OCI-LY7 (cell line): ENCODE data around the gene SERGEF. TPM values are rescaled to one million over a fixed set of nuclear protein-coding genes. Genes with fewer than 3 reads are reported as not detected.

Source experiments
- BruUV-seq: library from RNA; stranded (reverse); fragments of 400-500 nt; replicated peaks from 2 replicates; lab custom pipeline; 2021; lab: Mats Ljungman, UMichigan
- CTCF ChIA-PET: fragments of 300-600 bp; sonication (Branson Sonifier 250); formaldehyde crosslinking; loops from one replicate; lab custom pipeline; 2022; ENCODE audit warnings: antibody characterized with exemption; ENCODE audit not compliant: unreplicated experiment; lab: Charles Lee
- POLR2A ChIA-PET: fragments of 300-600 bp; sonication (Branson Sonifier 250); formaldehyde crosslinking; loops from one replicate; lab custom pipeline; 2022; ENCODE audit warnings: antibody characterized with exemption; lab: Charles Lee
- DNase-seq: peaks from one replicate; pipeline ENCODE4 v3.0.0-alpha.2; 2015; ENCODE audit warnings: low spot score
- H2AFZ ChIP-seq: fragments of 200-600 bp; sonication (generic), shearing (Covaris generic); 2 replicates; pipeline ENCODE4 v1.6.1; 2014; ENCODE audit warnings: mild to moderate bottlenecking, antibody characterized with exemption, low read length, moderate library complexity
- H3K27ac ChIP-seq: fragments of 200-600 bp; sonication (generic); 2 replicates; pipeline ENCODE4 v1.5.1; 2014; ENCODE audit warnings: mixed run types, low read depth, mild to moderate bottlenecking, moderate library complexity, low read length, inconsistent platforms; ENCODE audit not compliant: poor library complexity, severe bottlenecking
- H3K36me3 ChIP-seq: fragments of 200-600 bp; sonication (generic); 2 replicates; pipeline ENCODE4 v1.6.1; 2014; ENCODE audit warnings: mild to moderate bottlenecking, antibody characterized with exemption, low read length, moderate library complexity, mixed read lengths; ENCODE audit not compliant: insufficient read depth
- H3K4me1 ChIP-seq: fragments of 200-600 bp; sonication (generic); 2 replicates; pipeline ENCODE4 v1.5.1; 2014; ENCODE audit warnings: mild to moderate bottlenecking, low read length; ENCODE audit not compliant: insufficient read depth, poor library complexity, severe bottlenecking
- H3K4me2 ChIP-seq: fragments of 200-600 bp; sonication (generic); 2 replicates; pipeline ENCODE4 v1.6.1; 2014; ENCODE audit warnings: mild to moderate bottlenecking, low read length
- H3K4me3 ChIP-seq: fragments of 200-600 bp; sonication (generic); 2 replicates; pipeline ENCODE4 v1.5.1; 2014; ENCODE audit warnings: mild to moderate bottlenecking, low read depth, low read length; ENCODE audit not compliant: poor library complexity, severe bottlenecking
- H3K79me2 ChIP-seq: fragments of 200-600 bp; sonication (generic); 2 replicates; pipeline ENCODE4 v1.6.1; 2016; ENCODE audit warnings: low read depth, mild to moderate bottlenecking, low read length, moderate library complexity, mixed read lengths; ENCODE audit not compliant: insufficient read depth
- H3K9me2 ChIP-seq: fragments of 200-600 bp; sonication (generic); 2 replicates; pipeline ENCODE4 v1.6.1; 2016; ENCODE audit warnings: mild to moderate bottlenecking, low read length, mixed read lengths; ENCODE audit not compliant: insufficient read depth
- H3K9me3 ChIP-seq: fragments of 200-600 bp; sonication (generic); 2 replicates; pipeline ENCODE4 v1.6.1; 2014; ENCODE audit warnings: mild to moderate bottlenecking, mixed run types, low read length, mixed read lengths
- H4K20me1 ChIP-seq: fragments of 200-600 bp; sonication (generic); 2 replicates; pipeline ENCODE4 v1.6.1; 2014; ENCODE audit warnings: mild to moderate bottlenecking, antibody characterized with exemption, low read length, moderate library complexity, mixed read lengths; ENCODE audit not compliant: insufficient read depth
- EZH2phosphoT487 ChIP-seq: fragments of 200-600 bp; sonication (generic); IDR thresholded peaks from 2 replicates; pipeline ENCODE4 v1.6.1; 2018; ENCODE audit warnings: low read depth, borderline replicate concordance, mild to moderate bottlenecking, mixed run types, antibody characterized with exemption, low read length, moderate library complexity, mixed read lengths
- intact Hi-C: fragments of 100-400 bp; cut with micrococcal nuclease; formaldehyde crosslinking; loops from one replicate; pipeline ENCODE4 v1.10.0; 2022; ENCODE audit not compliant: unreplicated experiment
- total RNA-seq, 2 experiments: library from RNA; depleted of rRNA in 1 of 2; stranded (reverse); fragments of >200 nt in 1 of 2; shearing (Covaris generic) in 1 of 2; gene quantifications; 2 replicates each; pipeline ENCODE4 v1.2.3, GENCODE V29; 2014 to 2022
- TF ChIP-seq, protein P1 (sequence below): fragments of 200-600 bp; sonication (generic); conservative IDR thresholded peaks from 2 replicates; pipeline ENCODE4 v1.5.1; 2014; ENCODE audit warnings: mild to moderate bottlenecking, antibody characterized with exemption, low read length, moderate library complexity, mixed read lengths

The SERGEF gene
- total RNA-seq, 2 experiments from 2014 or later = 35.4 to 42.2 TPM

DNA sequence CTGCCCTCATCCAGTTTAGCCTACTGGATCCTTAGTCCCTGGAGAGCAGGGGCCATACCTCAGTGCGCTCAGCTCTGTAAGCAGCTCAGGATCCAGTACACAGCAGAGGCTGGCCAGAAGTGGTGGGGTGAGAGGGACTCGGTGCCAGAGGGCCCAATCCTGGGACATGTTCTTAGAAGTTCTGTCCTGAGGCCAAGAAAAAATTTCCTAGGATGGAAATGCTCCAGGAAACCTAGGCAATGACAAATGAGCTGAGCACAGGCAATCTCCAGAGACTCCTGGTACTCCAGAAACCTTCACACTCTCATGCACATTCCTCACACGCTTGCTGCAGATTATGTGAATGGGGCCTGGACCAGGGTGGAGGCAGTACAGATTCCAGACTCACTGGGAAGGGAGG lies 89.6 kb downstream of the SERGEF start:
- POLR2A ChIA-PET = interaction anchor here (0.7 to 1.7 kb wide), 3 partner anchors 9 to 305 kb away, joined by 3 to 4 read pairs (median 3); no protein-coding TSS in a partner anchor
- no peaks in the 10 kb centered on the region for H4K20me1 ChIP-seq
- intact Hi-C loops = no loop called here

GRCh38 chr11:17922416-17922788 lies 90.4 kb downstream of the SERGEF start:
- H3K79me2 ChIP-seq = no peaks in the 10 kb centered on the region
- H2AFZ ChIP-seq = no peak overlapping the region
- H3K9me2 ChIP-seq = no peaks in the 10 kb centered on the region
- H3K36me3 ChIP-seq = peaks cover 9% of the 10 kb centered on the region; the same call in 1 of the 2 replicates
- no peaks in the 10 kb centered on the region for H3K9me3 ChIP-seq
- TF ChIP-seq EZH2phosphoT487 = no peak
- TF ChIP-seq, protein P1, sequence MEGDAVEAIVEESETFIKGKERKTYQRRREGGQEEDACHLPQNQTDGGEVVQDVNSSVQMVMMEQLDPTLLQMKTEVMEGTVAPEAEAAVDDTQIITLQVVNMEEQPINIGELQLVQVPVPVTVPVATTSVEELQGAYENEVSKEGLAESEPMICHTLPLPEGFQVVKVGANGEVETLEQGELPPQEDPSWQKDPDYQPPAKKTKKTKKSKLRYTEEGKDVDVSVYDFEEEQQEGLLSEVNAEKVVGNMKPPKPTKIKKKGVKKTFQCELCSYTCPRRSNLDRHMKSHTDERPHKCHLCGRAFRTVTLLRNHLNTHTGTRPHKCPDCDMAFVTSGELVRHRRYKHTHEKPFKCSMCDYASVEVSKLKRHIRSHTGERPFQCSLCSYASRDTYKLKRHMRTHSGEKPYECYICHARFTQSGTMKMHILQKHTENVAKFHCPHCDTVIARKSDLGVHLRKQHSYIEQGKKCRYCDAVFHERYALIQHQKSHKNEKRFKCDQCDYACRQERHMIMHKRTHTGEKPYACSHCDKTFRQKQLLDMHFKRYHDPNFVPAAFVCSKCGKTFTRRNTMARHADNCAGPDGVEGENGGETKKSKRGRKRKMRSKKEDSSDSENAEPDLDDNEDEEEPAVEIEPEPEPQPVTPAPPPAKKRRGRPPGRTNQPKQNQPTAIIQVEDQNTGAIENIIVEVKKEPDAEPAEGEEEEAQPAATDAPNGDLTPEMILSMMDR = no peak
- DNase-seq = no peak
- no peak overlapping the region for H3K4me3 ChIP-seq
- no TSS peak for BruUV-seq
- no peaks in the 10 kb centered on the region for H4K20me1 ChIP-seq
- intact Hi-C loops = no loop called here
- ChIA-PET POLR2A (interaction anchor here (0.7 to 1.7 kb wide), 3 partner anchors 8 to 306 kb away, joined by 3 to 5 read pairs (median 4); no protein-coding TSS in a partner anchor), CTCF (no interaction called here)
- no peak overlapping the region for H3K27ac ChIP-seq
- H3K4me1 ChIP-seq = no peaks in the 10 kb centered on the region
- no peak overlapping the region for H3K4me2 ChIP-seq

More for the DNA sequence above, 89.6 kb downstream of the SERGEF start:
- TF ChIP-seq, protein P1 = no peak
- TF ChIP-seq EZH2phosphoT487 = no peak
- no peak overlapping the region for H2AFZ ChIP-seq
- no peak for DNase-seq
- H3K79me2 ChIP-seq = no peaks in the 10 kb centered on the region
- H3K4me1 ChIP-seq = no peaks in the 10 kb centered on the region
- H3K9me2 ChIP-seq = no peaks in the 10 kb centered on the region
- H3K4me2 ChIP-seq = no peak overlapping the region
- no peaks in the 10 kb centered on the region for H3K9me3 ChIP-seq
- CTCF ChIA-PET = no interaction called here
- H3K4me3 ChIP-seq = no peak overlapping the region
- no TSS peak for BruUV-seq
- no peak overlapping the region for H3K27ac ChIP-seq
- H3K36me3 ChIP-seq = peaks cover 4% of the 10 kb centered on the region; the same call in 1 of the 2 replicates

- TF ChIP-seq, protein P1 = no peak
- no peak for TF ChIP-seq EZH2phosphoT487
- peaks cover 9% of the 10 kb centered on the region; the same call in 1 of the 2 replicates for H3K36me3 ChIP-seq
- ChIA-PET CTCF (no interaction called here), POLR2A (interaction anchor here (0.6 to 1.7 kb wide), 3 partner anchors 8 to 36 kb away, joined by 3 to 5 read pairs (median 4); no protein-coding TSS in a partner anchor)
- no TSS peak for BruUV-seq
- H3K9me2 ChIP-seq = no peaks in the 10 kb centered on the region
- no peaks in the 10 kb centered on the region for H3K79me2 ChIP-seq
- no peak overlapping the region for H3K4me3 ChIP-seq
- H3K27ac ChIP-seq = no peak overlapping the region
- no peaks in the 10 kb centered on the region for H3K9me3 ChIP-seq
- DNase-seq = no peak
- no peaks in the 10 kb centered on the region for H3K4me1 ChIP-seq
- H3K4me2 ChIP-seq = no peak overlapping the region
- no peak overlapping the region for H2AFZ ChIP-seq
- intact Hi-C loops = no loop called here
- H4K20me1 ChIP-seq = no peaks in the 10 kb centered on the region
Measured at GRCh38 chr11:17921659-17922415, 91.0 kb downstream of the SERGEF start.
